Ishikawa (cell line): ENCODE data around the gene NIM1K.

ENCODE experiments used
- CEBPB ChIP-seq: IDR thresholded peaks from 2 replicates; pipeline ENCODE4 v1.6.1; 2012
- EGR1 ChIP-seq: IDR thresholded peaks from 2 replicates; pipeline ENCODE4 v1.6.1; 2012
- MAX ChIP-seq: IDR thresholded peaks from 2 replicates; pipeline ENCODE4 v1.6.1; 2012
- RAD21 ChIP-seq: IDR thresholded peaks from 2 replicates; pipeline ENCODE4 v1.6.1; 2012; ENCODE audit warnings: low read depth
- REST ChIP-seq: IDR thresholded peaks from 2 replicates; pipeline ENCODE4 v1.6.1; 2012; ENCODE audit warnings: low read depth, mild to moderate bottlenecking
- YY1 ChIP-seq: IDR thresholded peaks from 2 replicates; pipeline ENCODE4 v1.6.1; 2012; ENCODE audit warnings: low read depth
- ZBTB7A ChIP-seq: IDR thresholded peaks from 2 replicates; pipeline ENCODE4 v1.6.1; 2012; ENCODE audit warnings: low read depth

GRCh38 chr5:43227655-43228054 lies 35.6 kb downstream of the NIM1K start:
- TF ChIP-seq REST, result no peak
- no peak for TF ChIP-seq YY1
- no peak for TF ChIP-seq ZBTB7A
- no peak for TF ChIP-seq MAX
- TF ChIP-seq CEBPB, result no peak
- TF ChIP-seq EGR1, result no peak
- TF ChIP-seq RAD21, result peak; percentile 63
